Motor neuron (in vitro differentiated cells): ENCODE measurements around the gene EGFLAM. TPM values are rescaled to one million over a fixed set of nuclear protein-coding genes. Genes with fewer than 3 reads are reported as not detected.
A peak's percentile ranks its signal among the peaks of the same experiment; 100 is the strongest.

Experiments
- ATAC-seq, 8 experiments: fragments of 200-7000 bp; cut with Tn5 transposase; replicated peaks in 6 of 8; 2 replicates each; pipeline ENCODE4 v1.8.0; 2021; ENCODE audit warnings: mild to moderate bottlenecking in 8 of 8, moderate library complexity in 8 of 8
- H3K27ac ChIP-seq, 2 donors: fragments of 250-450 bp; sonication (Bioruptor Pico); 2 replicates each; pipeline ENCODE4 v1.9.0; 2021; ENCODE audit warnings: antibody characterized with exemption in 2 of 2, mild to moderate bottlenecking in 2 of 2, moderate library complexity in 1 of 2
- H3K4me1 ChIP-seq, 2 donors: fragments of 250-450 bp; sonication (Bioruptor Pico); replicated peaks in 1 of 2; 2 replicates each; pipeline ENCODE4 v1.6.1; 2021; ENCODE audit warnings: antibody characterized with exemption in 2 of 2, mild to moderate bottlenecking in 2 of 2, moderate library complexity in 1 of 2
- H3K4me3 ChIP-seq, 5 donors: fragments of 250-450 bp; sonication (Bioruptor Pico); 2 replicates each; pipeline ENCODE4 v1.9.0; 2021; ENCODE audit warnings: antibody characterized with exemption in 5 of 5, mild to moderate bottlenecking in 5 of 5, moderate library complexity in 4 of 5
- WGBS, 10 experiments: fragments of 450-650 bp; shearing (Covaris generic); methylation state at CpG; one replicate each; pipeline ENCODE4 v1.0.0; 2022; 5-methylcytosine and 5-hydroxymethylcytosine counted together
- in situ Hi-C, 9 experiments: fragments of 400-800 bp; cut with MboI; loops; one replicate each; pipeline ENCODE4 v1.15.0; 2021; ENCODE audit warnings: low sequenced_read_pairs in 9 of 9, low pct_unique_long_range_greater_than_20kb in 2 of 9; ENCODE audit not compliant: unreplicated experiment in 9 of 9
- total RNA-seq, 8 experiments: library from RNA; unstranded; fragments of 300-600 nt; gene quantifications; 2 replicates each; pipeline versions ENCODE4 v1.2.3 to v1.2.4, GENCODE V29; 2022

The EGFLAM gene
- total RNA-seq: 10 to 100 TPM in 2 of 8 experiments, 1 to 10 TPM in 4, under 1 TPM in 2; 0.65 to 30.2 (median 1.6) TPM

GRCh38 chr5:38258319-38259061 is at the start of gene EGFLAM:
TSS of gene EGFLAM (plus strand) at chr5:38258559. CDS start at chr5:38258755, 196 bp downstream.
- H3K4me3 ChIP-seq: peak within 1 kb of the TSS; percentile 53 to 72 (median 63)
- WGBS, 10 experiments: 0 to 7% (median 0%) methylated on average over 1 to 9 of the region's 73 CpGs; no CpG with 5 or more reads in 7 of the 10 experiments
- no peak within 1 kb of the TSS for H3K27ac ChIP-seq
- peak; percentile 83 to 97 (median 94) for ATAC-seq
- in situ Hi-C loops: loop anchor here in 1 of 9 experiments (25.0 kb wide), 1 partner anchor 554 kb away; no protein-coding TSS in a partner anchor
- peaks cover 0 to 2% of the 10 kb centered on the region in 2 donors for H3K4me1 ChIP-seq

GRCh38 chr5:38208782-38209378 is 49.5 kb upstream of the EGFLAM start:
- Histone ChIP-seq H3K4me1 (no peaks in the 10 kb centered on the region), H3K4me3 (no peak overlapping the region), H3K27ac (no peak overlapping the region)
- peak in 6 of 8 experiments; percentile 46 to 77 (median 54) for ATAC-seq
- 0 to 40% (median 31%) methylated on average over 1 of the region's 1 CpG; no CpG with 5 or more reads in 6 of the 10 experiments for WGBS, 10 experiments
- in situ Hi-C loops: loop anchor here in 1 of 9 experiments (25.0 kb wide), 1 partner anchor 203 kb away; no protein-coding TSS in a partner anchor

GRCh38 chr5:38210676-38211353 is 47.5 kb upstream of the EGFLAM start:
- no peak overlapping the region for H3K4me3 ChIP-seq
- H3K4me1 ChIP-seq: no peaks in the 10 kb centered on the region
- ATAC-seq: peak in 3 of 8 experiments; percentile 20 to 76 (median 32)
- 7 to 100% (median 75%) methylated on average over 1 to 7 of the region's 8 CpGs for WGBS, 10 experiments
- in situ Hi-C loops: loop anchor here in 1 of 9 experiments (25.0 kb wide), 1 partner anchor 201 kb away; no protein-coding TSS in a partner anchor
- H3K27ac ChIP-seq: no peak overlapping the region

- ATAC-seq: no peak
- WGBS, 10 experiments: 2 to 92% (median 60%) methylated on average over 1 to 6 of the region's 6 CpGs; no CpG with 5 or more reads in 1 of the 10 experiments
- H3K4me3 ChIP-seq: no peak overlapping the region
- no peak overlapping the region for H3K27ac ChIP-seq
- in situ Hi-C loops: loop anchor here in 1 of 9 experiments (25.0 kb wide), 1 partner anchor 201 kb away; no protein-coding TSS in a partner anchor
- H3K4me1 ChIP-seq: no peaks in the 10 kb centered on the region
Observed at GRCh38 chr5:38211354-38211710, 47.0 kb upstream of the EGFLAM start.

GRCh38 chr5:38212307-38212706 is 46.1 kb upstream of the EGFLAM start:
- no peak for ATAC-seq
- Histone ChIP-seq H3K4me3 (no peak overlapping the region), H3K4me1 (no peaks in the 10 kb centered on the region), H3K27ac (no peak overlapping the region)
- in situ Hi-C loops: loop anchor here in 1 of 9 experiments (25.0 kb wide), 1 partner anchor 200 kb away; no protein-coding TSS in a partner anchor

- Histone ChIP-seq H3K4me1 (peaks cover 0 to 8% of the 10 kb centered on the region in 2 donors), H3K4me3 (no peak overlapping the region), H3K27ac (no peak overlapping the region)
- in situ Hi-C loops: no loop called here
- no peak for ATAC-seq
- 40 to 98% (median 89%) methylated on average over 1 to 6 of the region's 7 CpGs; no CpG with 5 or more reads in 2 of the 10 experiments for WGBS, 10 experiments
Observed at GRCh38 chr5:38226091-38226490, 32.3 kb upstream of the EGFLAM start.

- Histone ChIP-seq H3K4me3 (no peak overlapping the region), H3K4me1 (peaks cover 0 to 8% of the 10 kb centered on the region in 2 donors), H3K27ac (no peak overlapping the region)
- in situ Hi-C loops: no loop called here
- WGBS, 10 experiments: 46 to 100% (median 92%) methylated on average over 1 to 6 of the region's 6 CpGs; no CpG with 5 or more reads in 5 of the 10 experiments
- ATAC-seq: no peak
Observed at GRCh38 chr5:38228914-38229313, 29.4 kb upstream of the EGFLAM start.

- Histone ChIP-seq H3K4me3 (no peak overlapping the region), H3K27ac (no peak overlapping the region), H3K4me1 (no peaks in the 10 kb centered on the region)
- 0 to 100% (median 69%) methylated on average over 1 to 4 of the region's 4 CpGs; no CpG with 5 or more reads in 1 of the 10 experiments for WGBS, 10 experiments
- in situ Hi-C loops: no loop called here
- ATAC-seq: no peak
Observed at GRCh38 chr5:38234737-38235136, 23.6 kb upstream of the EGFLAM start.

- Histone ChIP-seq H3K4me3 (no peak overlapping the region), H3K4me1 (no peaks in the 10 kb centered on the region), H3K27ac (no peak overlapping the region)
- in situ Hi-C loops: no loop called here
- WGBS, 10 experiments: 0 to 100% (median 79%) methylated on average over 1 to 2 of the region's 2 CpGs; no CpG with 5 or more reads in 2 of the 10 experiments
- no peak for ATAC-seq
Observed at GRCh38 chr5:38237681-38238080, 20.7 kb upstream of the EGFLAM start.

GRCh38 chr5:38240212-38240611 is 18.1 kb upstream of the EGFLAM start:
- WGBS, 10 experiments: 0 to 100% (median 85%) methylated on average over 1 of the region's 1 CpG; no CpG with 5 or more reads in 2 of the 10 experiments
- Histone ChIP-seq H3K4me3 (no peak overlapping the region), H3K27ac (no peak overlapping the region), H3K4me1 (no peaks in the 10 kb centered on the region)
- ATAC-seq: no peak
- in situ Hi-C loops: no loop called here

- H3K27ac ChIP-seq: no peak overlapping the region
- no peak for ATAC-seq
- in situ Hi-C loops: no loop called here
- 0 to 73% (median 40%) methylated on average over 2 to 5 of the region's 5 CpGs; no CpG with 5 or more reads in 3 of the 10 experiments for WGBS, 10 experiments
- no peak overlapping the region for H3K4me3 ChIP-seq
- no peaks in the 10 kb centered on the region for H3K4me1 ChIP-seq
Observed at GRCh38 chr5:38241655-38242054, 16.7 kb upstream of the EGFLAM start.

GRCh38 chr5:38245307-38245706 is 13.1 kb upstream of the EGFLAM start:
- H3K27ac ChIP-seq: no peak overlapping the region
- in situ Hi-C loops: no loop called here
- no peak overlapping the region for H3K4me3 ChIP-seq
- ATAC-seq: no peak
- H3K4me1 ChIP-seq: no peaks in the 10 kb centered on the region
- 40 to 90% (median 83%) methylated on average over 1 to 6 of the region's 6 CpGs; no CpG with 5 or more reads in 3 of the 10 experiments for whole genome bisulfite sequencing, 10 experiments

- WGBS, 10 experiments: 0 to 44% (median 0%) methylated on average over 1 of the region's 1 CpG; no CpG with 5 or more reads in 3 of the 10 experiments
Observed at GRCh38 chr5:38249301-38249700, 9.1 kb upstream of the EGFLAM start.

More at GRCh38 chr5:38249301-38249700, 9.1 kb upstream of the EGFLAM start:
- H3K4me3 ChIP-seq: no peak overlapping the region
- H3K27ac ChIP-seq: no peak overlapping the region
- no peaks in the 10 kb centered on the region for H3K4me1 ChIP-seq
- no peak for ATAC-seq
- in situ Hi-C loops: no loop called here
